ENCODE data around the gene METTL17.

The METTL17 gene

DNA sequence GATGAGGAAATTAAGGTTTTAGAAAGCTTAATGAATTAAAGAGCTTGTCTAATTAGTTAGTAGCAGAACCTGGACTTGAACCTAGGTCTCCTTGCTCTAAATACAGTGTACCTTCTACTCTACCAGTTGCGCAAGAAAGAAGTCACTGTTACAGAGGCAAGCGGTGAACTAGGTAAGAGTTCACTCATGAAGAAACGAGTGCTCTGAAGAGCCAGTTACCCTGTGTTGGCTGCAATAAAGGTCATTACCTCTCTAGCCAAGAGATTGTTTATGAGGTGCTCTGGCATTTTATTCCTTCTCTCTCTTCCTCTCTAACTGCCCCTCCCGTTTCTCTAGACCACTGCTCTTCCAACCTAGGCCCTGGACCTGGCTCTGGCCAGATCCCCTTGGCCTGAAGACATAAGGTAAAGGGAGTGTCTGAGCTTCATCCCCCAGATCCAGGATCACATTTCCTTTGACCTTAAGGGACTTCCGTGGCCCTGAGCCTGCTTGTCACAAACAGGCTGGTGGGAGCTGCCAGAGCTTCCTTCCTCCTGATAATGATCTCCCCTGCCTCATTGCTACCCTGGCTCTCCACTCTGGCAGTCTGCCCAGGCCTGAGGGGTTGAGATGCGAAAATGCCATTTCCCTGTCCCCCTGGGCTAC lies 54.3 kb downstream of the METTL17 start:
- no peak overlapping the region for H3K4me3 ChIP-seq (replicated peaks; ENCODE audit: low read depth, low read length)
- TF ChIP-seq CTCF (IDR thresholded peaks at IDR 0.05; ENCODE audit: low read depth, low read length, missing control alignments), result no peak
- DNase-seq (ENCODE audit: extremely low read depth, low read depth), result no peak
